ENCODE measurements around the gene TCEAL8.

TCEAL8 gene

GRCh38 chrX:103220511-103221323 lies 34.2 kb downstream of the TCEAL8 start:
- DNase-seq, result peak in 15 of 42 donors; percentile 11 to 74 (median 42)
- intact Hi-C loops (cut with DNase I), result no loop called here

GRCh38 chrX:103215425-103215991 lies 39.4 kb downstream of the TCEAL8 start:
- intact Hi-C loops (cut with DNase I), result loop anchor here (5.0 kb wide), 1 partner anchor 37 kb away; no protein-coding TSS in a partner anchor
- DNase-seq, result peak in 40 of 42 donors; percentile 4 to 67 (median 46)

- intact Hi-C loops (cut with DNase I), result loop anchor here (5.0 kb wide), 2 partner anchors 37 to 247 kb away; no protein-coding TSS in a partner anchor
- peak; percentile 85 to 96 (median 91) for DNase-seq
Measured at GRCh38 chrX:103214870-103215424, 40.0 kb downstream of the TCEAL8 start, which contains the start of gene BEX4. TSS of gene BEX4 (plus strand) at chrX:103215108. CDS start at chrX:103216154, 1,046 bp downstream.

- intact Hi-C loops (cut with DNase I), result loop anchor here (5.0 kb wide), 1 partner anchor 249 kb away; no protein-coding TSS in a partner anchor
- peak in 17 of 42 donors; percentile 2 to 60 (median 22) for DNase-seq
Measured at GRCh38 chrX:103212749-103213457, 42.1 kb downstream of the TCEAL8 start.

- DNase-seq, result peak in 33 of 42 donors; percentile 15 to 82 (median 52)
- intact Hi-C loops (cut with DNase I), result loop anchor here (5.0 kb wide), 1 partner anchor 251 kb away; no protein-coding TSS in a partner anchor
Measured at GRCh38 chrX:103211012-103211715, 43.8 kb downstream of the TCEAL8 start.

GRCh38 chrX:103210056-103210455 lies 44.9 kb downstream of the TCEAL8 start:
- DNase-seq, result no peak
- intact Hi-C loops (cut with DNase I), result loop anchor here (5.0 kb wide), 1 partner anchor 252 kb away; no protein-coding TSS in a partner anchor

All from head of caudate nucleus (tissue), 42 donors.